Activated CD8-positive, alpha-beta memory T cell treated with anti-CD3 and anti-CD28 coated beads, Interleukin-2, amount 50 U/mL, for 24 hours (primary cell): ENCODE measurements around the gene SRPRB.

Source experiments
- DNase-seq: peaks from one replicate; pipeline ENCODE4 v3.0.0-alpha.2; 2020; ENCODE audit errors: extremely low read depth

Gene SRPRB

DNA sequence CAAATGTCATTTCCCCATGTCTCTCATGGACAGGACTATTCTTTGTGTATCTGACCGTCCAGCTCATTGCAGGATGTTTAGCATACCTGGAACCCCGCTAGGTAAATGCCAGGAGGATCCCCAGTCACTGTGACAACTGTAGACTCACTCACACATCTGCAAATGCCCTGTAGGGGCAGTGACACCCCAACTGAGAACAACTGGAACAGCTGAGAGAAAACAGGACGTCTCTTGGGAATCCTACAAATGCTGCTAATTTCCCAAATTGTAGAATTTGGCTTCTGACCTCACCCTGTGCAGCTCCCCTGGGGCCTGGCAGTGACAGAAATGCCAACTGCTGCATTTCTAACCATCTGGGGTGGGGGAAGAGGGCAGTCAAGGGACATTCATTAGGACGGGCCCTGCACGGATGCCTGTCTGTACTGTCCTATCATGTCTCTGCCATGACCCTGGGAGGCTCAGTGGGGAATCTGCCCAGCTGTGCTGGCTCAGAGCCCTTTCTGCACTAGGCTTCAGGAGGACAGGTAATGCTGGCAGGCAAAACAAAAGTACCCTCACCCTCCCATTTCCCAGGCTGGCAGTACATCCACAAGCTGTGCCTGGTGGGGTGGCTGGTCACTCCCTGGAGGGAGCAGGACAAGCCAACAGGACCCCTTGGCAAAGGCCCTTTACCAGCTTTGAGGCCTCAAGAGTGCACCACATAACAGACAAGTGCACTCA is 59.7 kb downstream of the SRPRB start:
- DNase-seq = no peak

DNA sequence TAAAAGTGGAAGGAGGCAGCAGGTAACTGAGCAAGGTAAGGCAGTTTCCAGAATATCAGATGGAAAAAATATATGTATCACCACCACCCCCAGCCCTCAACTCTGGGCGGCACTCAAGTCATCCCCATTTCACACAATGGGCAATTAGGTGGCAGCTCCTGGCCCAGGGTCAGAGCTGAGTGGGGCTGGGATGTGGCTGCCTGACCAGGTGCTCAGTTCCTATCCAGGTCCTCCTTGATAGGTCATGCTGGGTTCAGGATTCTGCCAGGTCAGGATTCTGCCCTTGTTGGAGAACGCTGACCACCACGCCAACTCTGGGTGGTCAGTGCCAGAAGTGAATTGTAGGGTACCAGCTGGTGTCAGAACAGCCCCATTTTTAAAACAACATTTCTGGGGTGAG is 60.5 kb downstream of the SRPRB start:
- DNase-seq = no peak

DNA sequence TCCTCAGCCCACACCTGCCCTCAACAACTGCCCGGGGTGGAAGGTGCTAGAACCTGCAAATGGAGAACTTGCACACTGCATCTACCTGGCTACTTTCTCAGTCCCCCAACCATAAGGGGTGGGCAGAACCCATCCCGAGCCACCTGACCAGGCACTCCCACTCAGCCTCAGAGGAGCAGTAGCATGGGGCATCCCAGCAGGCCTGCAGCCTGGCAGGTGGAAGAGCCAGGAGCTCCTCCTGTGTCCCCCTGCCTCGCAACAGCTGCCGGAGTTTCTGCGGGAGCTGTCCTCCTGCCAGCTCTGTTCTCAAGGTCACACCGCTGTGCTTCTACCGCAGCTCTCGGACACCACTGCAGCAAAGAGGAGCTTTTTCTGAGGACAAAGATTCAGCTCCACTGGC is 62.6 kb downstream of the SRPRB start:
- DNase-seq = no peak

DNA sequence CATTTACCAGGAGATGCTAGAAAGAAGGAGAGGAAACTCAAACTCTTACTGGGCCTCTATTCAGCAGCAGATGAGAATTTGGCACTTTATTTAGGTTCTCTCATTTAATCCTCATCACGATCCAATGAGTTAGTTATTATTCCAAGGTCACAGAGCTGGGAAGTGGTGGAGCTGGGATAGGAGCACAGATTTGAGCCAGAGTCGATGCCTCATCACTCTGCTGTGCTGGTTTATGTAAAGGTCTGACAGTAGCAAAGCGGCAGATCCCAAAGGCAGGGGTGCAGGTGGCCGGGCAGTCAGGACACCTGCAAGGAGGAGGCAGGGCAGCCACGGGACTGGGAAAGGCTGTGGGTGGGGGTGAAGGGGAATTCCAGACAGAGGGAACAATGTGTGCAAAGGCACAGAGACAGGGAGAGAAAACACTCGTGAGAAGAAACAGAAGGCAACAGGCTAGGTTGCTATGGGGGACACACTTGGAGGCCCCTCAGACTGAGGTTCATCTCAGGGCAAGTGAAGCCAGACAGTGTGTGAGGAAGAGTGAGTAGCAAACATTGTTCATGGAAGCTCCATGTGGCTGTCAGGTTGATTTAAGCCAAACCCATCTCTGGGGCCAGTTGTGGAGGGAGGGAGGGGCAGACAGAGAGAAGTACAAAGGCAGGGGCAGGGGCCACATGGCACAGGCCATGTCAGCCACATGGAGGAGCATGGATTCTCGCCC is 63.3 kb downstream of the SRPRB start:
- DNase-seq = no peak

DNA sequence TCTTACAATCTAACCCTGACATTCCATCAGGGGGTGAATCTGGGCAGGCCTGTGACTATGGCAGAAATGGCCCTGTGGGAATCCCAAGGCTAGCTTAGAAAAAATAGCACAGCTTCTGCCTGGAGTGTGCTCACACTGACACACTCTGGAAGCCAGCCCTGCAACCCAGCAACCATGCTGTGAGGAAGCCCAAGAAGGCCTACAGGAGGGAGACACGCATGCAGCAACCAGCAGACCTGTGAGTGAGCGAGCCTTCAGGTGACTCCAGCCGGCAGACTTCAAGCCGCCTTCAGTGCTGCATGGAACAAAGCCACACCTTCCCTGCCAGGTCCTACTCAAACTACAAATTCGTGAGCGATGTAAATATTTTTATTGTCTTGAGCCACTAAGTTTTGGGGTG is 64.0 kb downstream of the SRPRB start:
- DNase-seq = no peak

DNA sequence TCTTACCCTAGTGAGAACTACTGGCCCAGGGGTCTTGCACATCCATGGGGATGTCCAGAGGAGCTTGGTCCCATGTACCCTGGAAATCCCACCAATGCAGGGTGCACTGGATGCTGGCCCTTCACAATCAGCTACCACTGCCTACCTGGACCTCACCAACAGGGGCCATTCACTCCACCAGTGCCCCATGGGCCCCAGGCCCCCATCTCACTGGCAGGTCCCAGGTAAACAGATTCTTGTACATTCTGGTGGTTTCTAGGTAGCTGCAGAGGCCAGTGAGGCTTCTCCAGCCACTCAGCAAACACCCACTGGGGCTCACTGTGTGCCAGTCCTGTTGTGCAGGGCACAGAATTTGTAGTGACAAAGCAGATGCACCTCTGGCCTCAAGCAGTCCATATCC is 65.2 kb downstream of the SRPRB start:
- no peak for DNase-seq
